Measurements from ENCODE around the gene HYAL1. TPM values are rescaled to one million over a fixed set of nuclear protein-coding genes. Genes with fewer than 3 reads are reported as not detected.
"Not testable (repeated sequence)": the region's sequence is repeated elsewhere in the genome, so short reads cannot be mapped to it uniquely, and the experiment has no call there.

Gene HYAL1
- total RNA-seq, 1 donor from 2014 or later, result 0.47 TPM

- POLR2A ChIA-PET, result interaction anchor here (0.7 to 1.0 kb wide), 3 partner anchors 32 to 86 kb away, joined by 4 to 6 read pairs (median 5); no protein-coding TSS in a partner anchor
- H3K36me3 Mint-ChIP-seq (ENCODE audit: low read depth), result no peaks in the 10 kb centered on the region
- H3K27me3 Mint-ChIP-seq, result peaks cover 30% of the 10 kb centered on the region
These were observed 28.0 kb downstream of the HYAL1 start for GRCh38 chr3:50275141-50275995.

DNA sequence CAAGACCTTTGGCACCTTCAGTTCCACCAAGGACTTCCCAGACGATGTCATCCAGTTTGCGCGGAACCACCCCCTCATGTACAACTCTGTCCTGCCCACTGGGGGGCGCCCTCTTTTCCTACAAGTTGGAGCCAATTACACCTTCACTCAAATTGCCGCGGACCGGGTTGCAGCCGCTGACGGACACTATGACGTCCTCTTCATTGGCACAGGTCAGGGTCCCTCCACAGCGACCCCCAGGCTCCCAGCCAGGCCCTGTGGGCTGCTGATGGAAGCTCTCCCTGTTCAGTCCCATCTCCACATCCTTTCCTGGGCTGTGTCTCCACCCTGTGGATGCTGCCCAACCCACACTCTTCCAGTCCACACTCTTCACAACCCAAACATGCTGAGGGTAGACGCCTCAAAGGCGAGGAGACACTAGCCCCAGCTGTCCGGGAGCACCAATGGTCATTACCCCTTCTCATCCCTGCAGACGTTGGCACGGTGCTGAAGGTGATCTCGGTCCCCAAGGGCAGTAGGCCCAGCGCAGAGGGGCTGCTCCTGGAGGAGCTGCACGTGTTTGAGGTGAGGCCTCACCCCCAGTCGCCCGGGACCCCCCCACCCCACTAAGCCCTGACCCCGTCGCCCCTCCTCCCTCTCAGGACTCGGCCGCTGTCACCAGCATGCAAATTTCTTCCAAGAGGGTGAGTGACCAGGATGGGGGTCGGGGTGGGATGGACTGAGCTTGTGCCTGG is 28.8 kb downstream of the HYAL1 start:
- POLR2A ChIA-PET, result interaction anchor here (0.7 to 1.0 kb wide), 3 partner anchors 31 to 85 kb away, joined by 4 to 6 read pairs (median 5); no protein-coding TSS in a partner anchor
- CTCF ChIA-PET, result no interaction called here
- DNase-seq, result peak; percentile 46
- peak overlapping the region; percentile 66 for H3K27ac Mint-ChIP-seq
- H3K4me1 Mint-ChIP-seq, result peaks cover 25% of the 10 kb centered on the region
- peaks cover 30% of the 10 kb centered on the region for H3K27me3 Mint-ChIP-seq
- peak overlapping the region; percentile 58 for H3K4me3 Mint-ChIP-seq
- TF ChIP-seq CTCF (IDR thresholded peaks at IDR 0.05), result no peak
- H3K36me3 Mint-ChIP-seq (ENCODE audit: low read depth), result no peaks in the 10 kb centered on the region
- no peaks in the 10 kb centered on the region for H3K9me3 Mint-ChIP-seq
- peak; percentile 20 for ATAC-seq (ENCODE audit: low read depth)
- intact Hi-C loops (cut with micrococcal nuclease), result loop anchor here (1.0 kb wide), 1 partner anchor 50 kb away; no protein-coding TSS in a partner anchor

More at GRCh38 chr3:50275141-50275995, 28.0 kb downstream of the HYAL1 start:
- TF ChIP-seq CTCF (IDR thresholded peaks at IDR 0.05), result no peak
- ATAC-seq (ENCODE audit: low read depth) (no peak), DNase-seq (no peak)
- CTCF ChIA-PET, result no interaction called here
- intact Hi-C loops (cut with micrococcal nuclease), result no loop called here
- no peak overlapping the region for H3K4me3 Mint-ChIP-seq
- H3K9me3 Mint-ChIP-seq, result no peaks in the 10 kb centered on the region
- peaks cover 25% of the 10 kb centered on the region for H3K4me1 Mint-ChIP-seq
- H3K27ac Mint-ChIP-seq, result no peak overlapping the region

- no peak for TF ChIP-seq CTCF (IDR thresholded peaks at IDR 0.05)
- peaks cover 31% of the 10 kb centered on the region for H3K27me3 Mint-ChIP-seq
- intact Hi-C loops (cut with micrococcal nuclease), result loop anchor here (1.0 kb wide), 7 partner anchors 13 to 152 kb away; partner anchors contain the start of gene SEMA3F
- H3K4me3 Mint-ChIP-seq, result no peak overlapping the region
- ATAC-seq (ENCODE audit: low read depth) (no peak), DNase-seq (no peak)
- no peaks in the 10 kb centered on the region for H3K36me3 Mint-ChIP-seq (ENCODE audit: low read depth)
- CTCF ChIA-PET, result no interaction called here
- H3K27ac Mint-ChIP-seq, result no peak overlapping the region
- peaks cover 25% of the 10 kb centered on the region for H3K4me1 Mint-ChIP-seq
- H3K9me3 Mint-ChIP-seq, result no peaks in the 10 kb centered on the region
- POLR2A ChIA-PET, result no interaction called here
These were observed 29.7 kb downstream of the HYAL1 start for GRCh38 chr3:50273689-50274065.

DNA sequence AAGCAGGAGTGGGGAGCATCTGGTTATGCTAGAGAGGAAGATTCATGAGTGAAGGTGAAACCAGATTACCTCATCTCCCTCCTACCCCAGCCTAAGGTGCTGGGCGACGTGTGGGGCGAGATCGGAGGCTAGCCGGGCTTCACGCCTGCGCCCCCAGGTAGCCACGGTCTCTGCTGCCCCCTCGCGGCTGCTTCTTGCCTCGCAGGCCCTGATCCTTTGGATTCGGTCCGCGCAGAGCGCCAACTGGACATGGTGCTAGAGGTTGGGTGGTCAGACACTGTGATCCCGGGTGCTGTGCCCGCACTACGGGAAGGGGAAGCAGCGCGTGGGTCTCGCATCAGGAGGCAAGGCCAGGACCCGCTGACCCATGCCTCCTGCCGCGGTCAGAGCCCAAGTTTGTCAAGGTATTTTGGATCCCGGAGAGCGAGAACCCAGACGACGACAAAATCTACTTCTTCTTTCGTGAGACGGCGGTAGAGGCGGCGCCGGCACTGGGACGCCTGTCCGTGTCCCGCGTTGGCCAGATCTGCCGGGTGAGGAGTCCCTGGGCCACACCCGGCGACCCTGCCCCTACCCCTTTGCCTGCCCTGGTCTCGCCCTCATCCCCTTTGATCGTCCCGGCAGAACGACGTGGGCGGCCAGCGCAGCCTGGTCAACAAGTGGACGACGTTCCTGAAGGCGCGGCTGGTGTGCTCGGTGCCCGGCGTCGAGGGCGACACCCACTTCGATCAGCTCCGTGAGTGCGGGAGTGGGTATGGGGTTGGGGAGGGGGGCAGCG is 30.3 kb downstream of the HYAL1 start:
- DNase-seq (peak; percentile 91), ATAC-seq (ENCODE audit: low read depth) (peak; percentile 98)
- H3K27ac Mint-ChIP-seq, result no peak overlapping the region
- TF ChIP-seq CTCF (IDR thresholded peaks at IDR 0.05), result no peak
- H3K4me3 Mint-ChIP-seq, result peak overlapping the region; percentile 69
- CTCF ChIA-PET, result interaction anchor here (2.9 kb wide), 1 partner anchor 79 kb away, joined by 16 read pairs; no protein-coding TSS in a partner anchor
- intact Hi-C loops (cut with micrococcal nuclease), result loop anchor here (1.0 kb wide), 6 partner anchors 13 to 152 kb away; partner anchors contain the start of gene SEMA3F
- peaks cover 25% of the 10 kb centered on the region for H3K4me1 Mint-ChIP-seq
- POLR2A ChIA-PET, result interaction anchor here (0.6 to 1.0 kb wide), 2 partner anchors 20 to 26 kb away, joined by 3 to 4 read pairs; no protein-coding TSS in a partner anchor
- peaks cover 35% of the 10 kb centered on the region for H3K27me3 Mint-ChIP-seq
- no peaks in the 10 kb centered on the region for H3K36me3 Mint-ChIP-seq (ENCODE audit: low read depth)
- H3K9me3 Mint-ChIP-seq, result no peaks in the 10 kb centered on the region

DNA sequence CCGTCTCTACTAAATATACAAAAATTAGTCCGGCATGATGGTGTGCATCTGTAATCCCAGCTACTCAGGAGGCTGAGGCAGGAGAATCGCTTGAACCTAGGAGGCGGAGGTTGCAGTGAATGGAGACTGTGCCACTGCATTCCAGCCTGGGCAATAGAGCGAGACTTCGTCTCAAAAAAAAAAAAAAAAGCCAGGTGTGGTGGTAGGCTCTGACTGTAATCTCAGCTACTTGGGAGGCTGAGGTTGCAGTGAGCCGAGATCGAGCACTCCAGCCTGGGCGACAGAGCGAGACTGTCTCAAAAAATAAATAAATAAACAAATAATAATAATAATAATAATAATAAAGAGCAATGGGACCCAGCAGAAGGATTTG is 30.9 kb downstream of the HYAL1 start:
- ATAC-seq (ENCODE audit: low read depth); H3K27ac Mint-ChIP-seq; H3K4me3 Mint-ChIP-seq; DNase-seq; H3K9me3 Mint-ChIP-seq; intact Hi-C loops (cut with micrococcal nuclease); H3K36me3 Mint-ChIP-seq (ENCODE audit: low read depth): not testable (repeated sequence)
- CTCF ChIA-PET, result interaction anchor here (0.9 to 2.9 kb wide), 3 partner anchors 46 to 88 kb away, joined by 3 to 16 read pairs (median 6); no protein-coding TSS in a partner anchor
- peaks cover 33% of the 10 kb centered on the region for H3K27me3 Mint-ChIP-seq
- POLR2A ChIA-PET, result interaction anchor here (0.6 to 1.5 kb wide), 4 partner anchors 19 to 155 kb away, joined by 3 to 4 read pairs (median 4); no protein-coding TSS in a partner anchor
- H3K4me1 Mint-ChIP-seq, result peaks cover 25% of the 10 kb centered on the region
